T-helper 22 cell (primary cell): Measurements from ENCODE around the gene PTGER1.
"Not testable (repeated sequence)": the region's sequence is repeated elsewhere in the genome, so short reads cannot be mapped to it uniquely, and the experiment has no call there.

Experiments used
- DNase-seq: peaks from one replicate; pipeline ENCODE4 v3.0.0-alpha.2; 2020; ENCODE audit warnings: low read depth

The PTGER1 gene, protein sequence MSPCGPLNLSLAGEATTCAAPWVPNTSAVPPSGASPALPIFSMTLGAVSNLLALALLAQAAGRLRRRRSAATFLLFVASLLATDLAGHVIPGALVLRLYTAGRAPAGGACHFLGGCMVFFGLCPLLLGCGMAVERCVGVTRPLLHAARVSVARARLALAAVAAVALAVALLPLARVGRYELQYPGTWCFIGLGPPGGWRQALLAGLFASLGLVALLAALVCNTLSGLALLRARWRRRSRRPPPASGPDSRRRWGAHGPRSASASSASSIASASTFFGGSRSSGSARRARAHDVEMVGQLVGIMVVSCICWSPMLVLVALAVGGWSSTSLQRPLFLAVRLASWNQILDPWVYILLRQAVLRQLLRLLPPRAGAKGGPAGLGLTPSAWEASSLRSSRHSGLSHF

DNA sequence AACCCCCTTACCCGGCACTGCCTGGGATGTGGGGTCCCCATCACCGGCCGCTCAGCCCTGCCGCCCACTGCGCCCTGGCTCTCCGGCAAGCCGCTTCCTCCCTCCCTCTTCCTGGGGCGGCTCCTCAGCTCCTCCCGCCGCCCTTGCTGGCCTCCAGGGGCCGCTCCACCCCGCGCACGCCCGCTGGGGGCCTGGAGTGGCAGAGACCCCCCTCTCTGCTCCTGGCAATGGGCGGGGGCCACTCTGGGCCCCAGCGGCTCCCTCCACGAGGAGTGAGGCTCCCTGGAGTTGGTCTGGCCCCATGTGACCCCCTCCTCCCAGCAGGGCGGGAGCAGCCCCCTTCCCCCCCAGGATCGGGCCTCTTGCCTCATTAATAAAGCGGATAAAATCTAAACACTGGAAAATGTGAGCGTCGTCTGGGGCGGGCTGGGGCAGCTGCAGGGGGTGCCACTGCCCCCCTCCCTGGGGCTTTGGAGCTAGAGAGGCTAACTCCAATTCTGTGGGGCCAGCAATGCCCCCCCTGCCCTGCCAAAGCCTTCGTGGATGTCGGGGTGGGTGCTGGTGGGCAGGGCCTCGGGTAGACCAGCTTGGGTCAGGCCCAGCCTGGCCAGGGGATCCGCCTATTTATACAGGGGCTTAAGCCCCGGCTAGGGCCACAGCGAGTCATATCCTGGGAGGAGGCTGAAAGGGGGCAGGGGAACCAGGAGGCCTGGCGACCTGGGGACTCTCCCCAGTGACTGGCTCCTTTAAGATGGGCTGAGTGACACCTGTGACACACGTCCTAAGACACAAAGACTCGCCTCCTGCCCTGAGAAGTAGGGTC, at the start of gene PTGER1:
Gene PTGER1, minus strand, starts transcription at position 104 of the 823 bp plus-strand sequence. CDS start 1,034 bp downstream, outside the sequence.
- no peak for DNase-seq

DNA sequence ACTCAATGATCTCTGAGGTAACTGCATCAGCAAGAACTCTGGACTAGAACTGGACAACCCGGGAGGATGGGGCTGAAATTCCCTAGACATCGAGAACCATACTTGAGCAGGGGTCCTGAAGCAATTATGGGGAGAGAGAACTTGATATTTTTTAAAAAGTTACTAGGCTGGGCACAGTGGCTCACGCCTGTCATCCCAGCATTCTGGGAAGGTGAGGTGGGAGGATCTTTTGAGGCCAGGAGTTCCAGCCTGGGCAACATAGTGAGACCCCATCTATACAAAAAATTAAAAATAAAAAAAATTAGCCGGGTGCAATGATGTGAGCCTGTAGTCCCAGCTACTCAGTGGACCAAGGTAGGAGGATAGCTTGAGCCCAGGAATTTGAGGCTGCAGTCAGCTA, 45.4 kb upstream of the PTGER1 start:
- DNase-seq: no peak

DNA sequence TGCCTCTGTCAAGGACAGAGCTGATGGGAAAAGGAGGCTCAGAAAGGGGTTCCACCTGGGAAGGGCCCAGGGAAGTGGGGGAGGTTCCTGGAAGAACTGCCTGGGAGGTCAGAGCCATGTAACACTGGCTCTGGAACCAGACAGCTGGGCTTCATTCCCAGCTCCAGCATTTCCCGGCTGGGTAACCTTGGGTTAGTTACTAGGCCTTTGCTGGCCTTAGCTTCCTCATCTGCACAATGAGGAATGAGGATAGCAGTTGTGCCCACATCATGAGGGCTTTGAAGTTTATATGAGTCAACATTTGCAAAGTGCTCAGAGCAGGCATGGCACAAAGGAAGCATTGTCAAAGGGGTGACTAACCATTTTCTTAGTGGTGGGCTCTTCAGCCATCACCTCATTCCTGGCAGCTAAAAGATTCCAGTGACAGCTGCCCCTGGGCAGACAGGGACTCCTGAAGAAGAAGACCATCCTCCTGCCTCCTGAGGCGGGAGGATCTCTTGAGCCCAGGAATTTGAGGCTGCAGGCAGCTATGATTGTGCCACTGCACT, 44.8 kb upstream of the PTGER1 start:
- no peak for DNase-seq

DNA sequence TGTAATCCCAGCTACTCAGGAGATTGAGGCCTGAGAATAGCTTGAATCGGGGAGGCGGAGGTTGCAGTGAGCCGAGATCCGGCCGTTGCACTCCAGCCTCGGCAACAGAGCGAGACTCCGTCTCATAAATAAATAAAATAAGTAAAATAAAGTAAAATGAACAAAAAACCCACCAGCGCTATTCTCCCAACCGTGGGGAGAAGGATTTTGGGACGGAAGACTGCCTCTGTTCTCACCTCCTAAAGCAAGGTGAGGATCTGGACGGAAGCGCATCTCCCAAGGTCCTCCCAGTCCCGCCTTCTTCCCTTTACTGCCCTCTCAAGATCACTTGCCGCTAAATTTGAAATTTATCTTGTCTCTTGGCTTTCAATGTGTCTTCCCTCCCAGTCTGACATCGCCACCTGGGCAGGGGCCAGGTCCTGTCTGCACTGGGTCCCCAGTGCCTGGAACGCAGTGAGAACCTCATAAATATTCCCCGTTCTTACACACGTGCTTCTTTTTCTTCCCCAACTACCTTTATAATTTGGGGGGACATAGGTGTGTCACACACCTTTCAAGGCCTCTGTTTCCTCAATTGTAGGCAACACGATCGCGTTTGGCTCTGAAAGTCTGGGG, 44.2 kb upstream of the PTGER1 start:
- no peak for DNase-seq

DNA sequence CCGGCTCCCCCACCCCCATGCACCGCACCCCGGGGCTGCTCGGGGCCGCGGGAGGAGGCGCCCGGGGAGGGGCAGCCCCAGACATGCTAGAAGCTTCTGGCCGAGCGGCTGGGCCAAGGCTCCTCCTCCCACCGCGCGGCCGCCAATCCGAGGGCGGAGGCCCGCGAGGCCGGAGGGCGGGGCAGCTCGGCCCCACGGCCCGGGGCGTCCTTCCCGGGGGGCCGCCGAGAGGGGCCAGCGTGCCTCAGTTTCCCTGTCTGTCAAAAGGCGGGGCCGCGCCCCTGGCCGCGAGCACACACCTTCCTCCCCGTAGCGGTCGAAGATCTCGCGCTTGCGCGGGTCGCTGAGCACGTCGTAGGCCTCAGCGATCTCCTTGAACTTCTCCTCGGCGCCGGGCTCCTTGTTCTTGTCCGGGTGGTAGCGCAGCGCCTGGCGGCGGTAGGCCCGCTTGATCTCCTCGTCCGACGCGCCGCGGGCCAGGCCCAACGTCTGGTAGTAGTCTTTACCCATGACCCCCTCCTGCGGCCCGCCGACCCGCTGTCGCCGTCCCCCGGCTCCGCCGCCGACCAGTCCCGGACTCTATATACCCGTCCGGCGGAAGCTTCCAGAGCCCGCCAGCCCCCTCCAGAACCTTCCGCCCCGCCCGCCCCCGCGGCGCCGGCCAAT, 42.8 kb upstream of the PTGER1 start, which contains the start of gene DNAJB1:
Gene DNAJB1, minus strand, starts transcription at position 558 of the 666 bp plus-strand sequence. Its CDS starts 48 bp downstream, at position 510.
- peak; percentile 47 for DNase-seq

DNA sequence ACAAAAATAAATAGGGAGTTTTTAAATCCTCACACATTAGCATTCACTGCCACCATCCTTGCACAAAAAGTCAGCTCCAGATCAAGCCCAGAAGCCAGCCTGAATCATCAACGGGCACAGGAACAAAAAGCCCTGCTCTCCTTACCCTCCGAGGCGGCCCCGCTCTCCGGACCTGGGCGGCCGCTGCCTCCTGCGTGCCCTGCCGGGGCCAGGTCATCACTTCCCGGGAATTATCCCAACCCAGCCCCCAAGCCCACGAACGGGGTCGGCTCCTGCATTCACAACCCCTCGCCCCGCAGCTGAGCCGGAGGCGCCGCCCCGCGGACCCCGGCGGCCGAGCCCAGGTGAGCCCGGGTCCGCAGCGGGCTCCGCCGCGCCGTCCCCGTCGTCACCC, 42.3 kb upstream of the PTGER1 start:
- no peak for DNase-seq

DNA sequence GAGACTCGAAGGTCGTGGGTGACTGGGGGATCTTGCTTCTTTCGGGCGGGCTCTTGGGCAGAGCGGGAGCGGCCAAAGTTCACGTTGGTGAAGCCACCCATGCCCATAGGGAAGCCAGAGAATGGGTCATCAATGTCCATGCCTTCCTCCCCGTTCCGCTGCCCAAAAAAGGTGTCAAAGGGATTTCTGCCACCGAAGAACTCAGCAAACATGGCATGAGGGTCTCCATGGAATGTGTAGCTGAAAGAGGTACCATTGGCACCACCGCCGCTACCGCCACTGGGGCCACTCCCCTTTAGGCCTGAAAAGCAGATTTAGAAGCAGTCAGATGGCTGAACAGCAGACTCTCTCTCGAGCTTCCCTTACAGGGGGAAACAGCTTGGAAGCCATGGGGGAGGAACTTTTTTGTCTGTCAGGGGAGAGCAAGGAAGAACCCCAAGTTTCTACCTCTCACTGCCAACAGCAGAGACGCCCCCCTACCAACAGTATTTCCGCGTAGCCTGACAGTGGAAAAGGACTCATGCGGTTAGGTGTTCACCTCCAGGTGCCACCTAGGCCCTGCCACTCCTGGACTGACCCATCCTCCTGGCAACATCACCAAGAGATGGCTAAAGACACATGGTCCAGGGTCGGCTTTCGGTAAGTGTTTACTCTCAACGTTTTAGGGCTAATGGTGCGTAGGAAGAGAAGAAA, 41.7 kb upstream of the PTGER1 start:
- DNase-seq: no peak

DNA sequence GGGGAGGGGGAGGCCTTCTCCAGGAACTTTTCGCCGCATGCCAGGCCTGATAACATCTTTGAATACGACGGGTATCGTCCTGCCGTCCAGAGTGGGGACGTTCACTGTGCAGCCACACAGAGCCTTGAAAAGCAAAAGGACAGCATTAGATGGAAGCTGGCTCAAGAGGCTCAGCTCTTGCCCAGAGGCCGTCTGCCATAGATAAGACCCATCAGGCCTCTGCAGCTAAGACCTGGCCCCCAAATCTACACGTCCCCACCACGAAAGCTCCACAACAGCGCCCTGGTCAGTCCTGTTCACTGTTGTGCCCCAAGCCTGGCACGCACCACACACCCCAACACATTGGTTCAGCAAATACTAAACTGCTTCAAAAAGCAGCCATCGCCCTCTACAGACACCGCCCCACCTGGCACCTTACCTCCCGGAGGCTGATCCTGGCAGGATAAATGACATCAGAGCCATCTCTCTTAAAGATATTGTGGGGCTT, 40.9 kb upstream of the PTGER1 start:
- DNase-seq: no peak

DNA sequence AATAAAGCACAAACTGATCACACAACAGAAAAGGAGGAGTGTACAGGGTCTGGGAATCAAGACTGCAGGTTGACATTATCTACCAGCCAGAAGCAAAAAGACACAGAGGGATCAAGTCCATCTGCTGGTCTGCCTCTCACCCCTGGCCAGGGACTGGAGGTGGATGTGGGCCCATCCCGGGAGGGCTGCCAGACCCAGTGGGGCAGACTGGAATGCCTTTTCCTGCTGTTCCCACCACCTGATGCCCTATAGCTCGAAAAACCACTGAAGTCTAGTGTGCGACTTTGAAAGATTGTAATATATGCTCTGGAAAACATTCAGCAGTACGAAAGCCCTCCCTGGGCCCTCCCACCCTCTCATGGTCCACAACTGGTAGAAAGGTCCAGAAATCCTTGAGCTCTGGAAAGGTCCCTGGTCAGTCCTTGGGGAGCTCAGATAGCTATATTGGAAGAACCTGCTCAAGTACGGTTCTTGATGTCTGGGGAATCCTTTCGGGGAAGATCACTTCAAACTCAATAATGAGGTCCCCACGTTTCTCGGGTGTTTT, 40.4 kb upstream of the PTGER1 start:
- no peak for DNase-seq

DNA sequence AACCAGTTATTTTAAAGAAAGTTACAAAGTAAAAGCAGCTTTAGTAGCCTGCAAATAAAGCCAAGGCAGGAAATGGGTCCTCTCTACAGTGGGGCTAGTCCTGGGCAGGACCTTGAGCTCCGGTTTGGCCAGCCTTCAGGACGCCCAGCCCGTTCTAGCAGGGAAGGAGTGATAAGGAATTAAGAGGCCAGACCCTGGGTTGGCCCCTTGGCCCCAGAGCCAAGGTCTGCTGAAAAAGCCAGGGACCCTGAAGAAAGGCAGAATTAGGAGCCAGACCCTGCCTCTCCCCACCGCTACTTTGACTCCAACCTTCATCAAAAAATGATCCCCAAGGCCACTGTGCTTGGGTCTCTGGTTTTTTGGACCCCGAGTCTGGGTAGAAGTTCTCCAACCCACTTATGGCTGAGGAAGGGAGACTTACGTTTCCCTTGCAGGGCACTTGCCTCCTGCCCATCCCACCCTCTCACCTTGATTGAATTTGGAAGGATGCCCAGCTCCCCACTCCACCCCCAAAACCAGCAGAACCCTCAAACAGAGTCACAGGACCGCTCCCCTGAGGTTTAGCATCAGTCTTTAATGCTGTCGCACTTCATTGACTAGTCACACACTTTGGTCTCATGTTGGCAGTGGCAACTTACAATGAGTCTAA, 39.2 kb upstream of the PTGER1 start:
- DNase-seq: no peak

DNA sequence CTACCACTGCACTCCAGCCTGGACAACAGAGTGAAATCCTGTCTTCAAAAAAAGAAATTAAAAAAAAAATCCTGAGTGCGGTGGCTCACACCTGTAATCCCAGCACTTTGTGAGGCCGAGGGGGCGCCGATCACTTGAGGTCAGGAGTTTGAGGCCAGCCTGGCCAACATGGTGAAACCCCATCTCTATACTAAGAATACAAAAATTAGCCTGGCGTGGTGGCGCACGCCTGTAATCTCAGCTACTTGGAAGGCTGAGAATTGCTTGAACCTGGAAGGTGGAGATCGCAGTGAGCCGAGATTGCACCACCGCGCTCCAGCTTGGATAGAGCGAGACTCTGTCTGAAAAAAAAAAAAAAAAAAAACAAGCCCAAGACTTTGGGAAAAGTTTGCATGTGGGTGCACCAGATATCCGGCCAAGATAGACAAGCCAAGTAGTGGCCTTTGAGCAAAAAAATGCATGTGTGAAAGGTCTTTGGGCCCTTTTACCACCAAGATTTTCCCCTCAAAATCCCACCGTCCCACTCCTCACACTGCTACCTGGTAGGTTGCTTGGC, 37.3 kb upstream of the PTGER1 start:
- no peak for DNase-seq

DNA sequence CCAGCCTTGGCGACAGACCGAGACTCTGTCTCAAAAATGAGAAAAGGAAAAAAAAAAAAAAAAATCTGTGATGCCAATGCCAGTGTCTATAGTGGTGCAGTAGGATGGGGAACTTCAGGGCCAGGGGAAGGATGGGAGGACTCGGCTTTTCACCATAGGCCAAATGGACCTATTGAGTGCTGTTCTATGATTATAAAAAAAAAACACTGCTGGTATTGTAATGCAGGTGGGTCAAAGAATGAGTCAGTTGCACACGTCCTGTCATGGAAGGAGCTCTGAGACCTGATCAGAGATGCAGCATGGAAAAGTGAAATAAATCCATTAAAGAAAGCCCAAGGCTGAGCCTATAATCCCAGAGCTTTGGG, 36.1 kb upstream of the PTGER1 start:
- DNase-seq: no peak

DNA sequence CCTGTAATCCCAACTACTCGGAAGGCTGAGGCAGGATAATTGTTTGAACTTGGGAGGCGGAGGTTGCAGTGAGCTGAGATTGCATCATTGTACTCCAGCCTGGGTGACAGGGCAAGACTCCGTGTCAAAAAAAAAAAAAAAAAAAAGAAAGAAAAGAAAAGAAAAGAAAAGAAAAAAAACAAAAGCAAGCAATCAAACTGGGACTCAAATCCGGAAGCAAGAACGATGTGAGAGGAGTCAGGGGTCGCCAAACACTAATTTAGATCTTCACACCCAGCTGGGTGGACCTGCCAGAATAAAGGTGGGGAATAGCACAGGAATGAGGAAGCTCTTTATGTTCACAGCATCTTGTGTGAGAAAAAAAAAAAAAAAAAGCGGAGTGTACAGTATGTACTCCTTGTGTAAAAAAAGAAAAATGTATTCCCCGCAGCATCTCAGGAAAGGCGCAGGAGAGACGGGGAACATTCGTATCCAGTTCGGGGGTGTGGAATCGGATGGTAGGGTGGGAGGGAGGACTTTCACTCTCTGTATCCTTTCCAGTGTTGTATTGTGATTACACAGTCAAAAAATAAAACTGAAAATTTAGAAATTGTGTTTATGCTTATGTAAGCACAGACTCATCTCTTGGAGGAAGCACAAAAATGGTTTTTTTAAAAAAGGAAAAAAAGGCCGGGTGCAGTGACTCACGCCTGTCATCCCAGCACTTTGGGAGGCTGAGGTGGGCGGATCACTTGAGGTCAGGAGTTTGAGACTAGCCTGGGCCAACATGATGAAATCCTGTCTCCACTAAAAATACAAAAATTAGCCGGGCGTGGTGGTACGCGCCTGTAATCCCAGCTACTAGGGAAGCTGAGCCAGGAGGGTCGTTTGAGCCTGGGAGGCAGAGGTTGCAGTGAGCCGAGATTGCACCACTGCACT, 35.4 kb upstream of the PTGER1 start:
- DNase-seq: no peak

DNA sequence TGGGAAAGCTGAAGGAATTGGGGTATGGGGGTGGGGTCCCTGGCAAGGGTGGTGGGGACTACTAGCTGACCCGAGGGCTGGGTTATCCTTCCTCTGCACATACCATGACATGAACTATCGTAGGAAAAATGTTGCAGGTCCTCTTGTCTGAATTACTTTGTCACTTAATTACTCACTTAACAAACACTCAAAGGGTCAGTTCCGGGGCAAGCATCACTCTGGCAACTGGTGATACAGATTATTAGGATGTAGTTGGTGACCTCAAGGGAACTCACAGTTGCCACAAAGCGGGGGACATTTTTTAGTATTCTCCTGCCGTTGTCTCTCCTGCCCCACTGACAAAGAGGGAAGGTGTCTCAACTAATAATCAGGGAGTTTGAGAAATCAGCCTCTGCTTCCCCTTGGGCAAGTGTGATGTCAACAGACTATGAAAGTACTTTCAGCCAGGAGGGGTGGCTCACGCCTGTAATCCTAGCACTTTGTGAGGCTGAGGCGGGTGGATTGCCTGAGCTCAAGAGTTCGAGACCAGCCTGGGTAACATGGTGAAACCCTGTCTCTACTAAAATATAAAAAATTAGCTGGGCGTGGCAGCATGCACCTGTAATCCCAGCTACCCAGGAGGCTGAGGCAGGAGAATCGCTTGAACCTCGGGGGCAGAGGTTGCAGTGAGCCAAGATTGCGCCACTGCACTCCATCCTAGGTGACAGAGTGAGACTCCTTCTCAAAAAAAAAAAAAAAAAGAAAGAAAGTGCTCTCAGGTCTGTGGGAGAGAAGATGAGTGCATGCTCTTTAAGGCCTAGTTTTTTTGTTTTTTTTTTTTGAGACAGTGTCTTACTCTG, 32.8 kb upstream of the PTGER1 start:
- DNase-seq: no peak

DNA sequence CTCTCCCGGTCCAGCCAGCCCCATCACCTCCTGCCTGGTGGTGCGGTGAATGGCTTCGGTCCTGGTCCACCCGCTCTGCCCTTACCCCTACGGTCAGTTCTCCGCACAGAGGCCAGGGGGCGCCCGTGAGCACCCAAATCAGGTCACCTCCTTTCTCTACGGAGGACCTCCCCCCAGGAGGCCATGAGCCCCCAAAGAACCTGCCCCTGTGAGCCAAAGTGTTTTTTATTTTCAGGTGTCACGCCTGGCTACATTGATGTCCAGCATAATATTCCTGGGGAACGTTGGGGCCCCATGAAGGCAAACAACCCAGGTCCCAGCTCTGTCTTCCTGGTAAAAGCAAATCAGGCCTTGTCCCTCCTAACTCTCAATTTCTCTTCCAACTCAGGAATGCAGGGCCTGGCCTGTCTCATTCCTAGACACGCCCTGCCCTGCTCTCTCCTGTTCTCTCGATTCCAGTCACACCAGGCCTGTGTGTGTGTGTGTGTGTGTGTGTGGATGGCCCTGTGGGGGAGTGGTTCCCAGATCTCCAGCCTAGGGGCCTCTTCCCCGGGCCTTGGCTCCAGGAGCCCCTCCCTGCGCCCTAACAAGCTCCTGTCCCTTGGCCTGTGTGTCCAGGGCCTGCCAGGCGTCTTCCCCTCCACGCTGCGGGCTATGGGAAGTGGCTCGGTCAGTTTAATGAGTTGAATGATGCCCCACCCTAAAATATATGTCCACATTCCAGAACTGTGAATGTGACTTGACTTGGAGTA, 30.5 kb upstream of the PTGER1 start:
- peak; percentile 37 for DNase-seq

DNA sequence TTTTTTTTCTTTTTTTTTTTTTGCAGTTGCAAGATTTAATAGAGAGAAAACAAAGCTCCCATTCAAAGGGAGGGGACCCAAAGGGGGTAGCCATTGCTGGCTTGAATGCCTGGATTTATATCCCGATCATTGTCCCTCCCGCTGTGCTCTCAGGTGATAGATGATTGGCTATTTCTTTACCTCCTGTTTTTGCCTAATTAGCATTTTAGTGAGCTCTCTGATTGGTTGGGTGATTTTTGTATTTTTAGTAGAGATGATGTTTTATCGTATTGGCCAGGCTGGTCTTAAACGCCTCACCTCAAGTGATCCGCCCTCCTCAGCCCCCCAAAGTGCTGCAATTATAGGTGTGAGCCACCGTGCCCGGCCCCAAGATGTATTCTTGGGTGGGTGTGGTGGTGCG, 29.4 kb upstream of the PTGER1 start:
- DNase-seq: not testable (repeated sequence)

DNA sequence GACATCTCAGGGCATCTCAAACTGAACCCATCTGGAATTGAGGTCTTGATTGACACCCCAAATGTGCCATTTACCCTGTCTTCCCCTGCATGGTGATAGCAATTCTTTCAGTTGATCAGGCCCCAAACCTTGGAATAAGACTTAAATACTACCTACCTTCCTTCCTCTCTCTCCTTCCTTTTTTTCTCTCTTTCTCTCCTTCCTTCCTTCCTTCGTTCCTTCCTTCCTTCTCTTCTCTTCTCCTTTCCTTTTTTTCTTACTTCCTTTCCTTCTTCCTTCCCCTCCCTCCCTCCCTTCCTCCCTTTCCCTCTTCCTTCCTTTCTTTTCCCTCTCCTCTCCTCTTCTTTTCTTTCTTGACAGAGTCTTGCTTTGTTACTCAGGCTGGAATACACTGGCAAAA, 28.1 kb upstream of the PTGER1 start:
- DNase-seq: no peak
